Vagina (tissue), 2 donors: ENCODE measurements around the gene FRMPD1. TPM values are rescaled to one million over a fixed set of nuclear protein-coding genes. Genes with fewer than 3 reads are reported as not detected.

ENCODE experiments used
- DNase-seq, 2 donors: peaks; one replicate each; pipeline ENCODE4 v3.0.0-alpha.2; 2017; ENCODE audit errors: extremely low spot score in 2 of 2
- H3K27ac ChIP-seq: fragments of 200-600 bp; sonication (generic); one replicate; pipeline ENCODE4 v1.5.1; 2019
- H3K27me3 ChIP-seq: fragments of 200-600 bp; sonication (generic); one replicate; pipeline ENCODE4 v1.5.1; 2019
- H3K36me3 ChIP-seq, 2 donors: fragments of 200-600 bp; sonication (generic); one replicate each; pipeline ENCODE4 v1.5.1; 2017 to 2019
- H3K4me1 ChIP-seq: fragments of 200-600 bp; sonication (generic); one replicate; pipeline ENCODE4 v1.5.1; 2019
- H3K4me3 ChIP-seq, 2 donors: fragments of 200-600 bp; sonication (generic); 1 replicate in 1 of 2; 2 replicates in 1 of 2; pipeline ENCODE4 v1.5.1; 2016 to 2019
- H3K9me3 ChIP-seq: fragments of 200-600 bp; sonication (generic); one replicate; pipeline ENCODE4 v1.5.1; 2019
- POLR2A ChIP-seq, 2 donors: fragments of 450-650 bp; IDR thresholded peaks; one replicate each; pipeline ENCODE4 v1.6.1; 2017; ENCODE audit warnings: antibody characterized with exemption in 2 of 2, mild to moderate bottlenecking in 2 of 2, moderate library complexity in 2 of 2
- POLR2AphosphoS5 ChIP-seq, 2 donors: sonication (generic); formaldehyde crosslinking; IDR thresholded peaks; one replicate each; pipeline ENCODE4 v1.9.0; 2017; ENCODE audit warnings: antibody characterized with exemption in 2 of 2, mild to moderate bottlenecking in 2 of 2, low read depth in 1 of 2; ENCODE audit not compliant: insufficient read depth in 1 of 2
- intact Hi-C: fragments of 100-400 bp; cut with DNase I; formaldehyde crosslinking; loops from one replicate; pipeline ENCODE4 v1.15.1; 2023
- total RNA-seq: library from RNA; depleted of rRNA; stranded (reverse); fragments of >200 nt; gene quantifications from one replicate; pipeline ENCODE4 v1.2.3, GENCODE V29; 2016
- TF ChIP-seq, protein P1 (sequence below), 3 experiments: fragments of 450-650 bp in 2 of 3; fragments of 200-600 bp in 1 of 3; sonication (generic) in 1 of 3; IDR thresholded peaks; one replicate each; pipeline ENCODE4 v1.5.1; 2017 to 2019; ENCODE audit warnings: antibody characterized with exemption in 3 of 3, mild to moderate bottlenecking in 2 of 3, moderate library complexity in 2 of 3

Gene FRMPD1
- total RNA-seq, 1 donor from 2014 or later: 0.98 TPM

- no peak overlapping the region for H3K27ac ChIP-seq
- TF ChIP-seq, protein P1, sequence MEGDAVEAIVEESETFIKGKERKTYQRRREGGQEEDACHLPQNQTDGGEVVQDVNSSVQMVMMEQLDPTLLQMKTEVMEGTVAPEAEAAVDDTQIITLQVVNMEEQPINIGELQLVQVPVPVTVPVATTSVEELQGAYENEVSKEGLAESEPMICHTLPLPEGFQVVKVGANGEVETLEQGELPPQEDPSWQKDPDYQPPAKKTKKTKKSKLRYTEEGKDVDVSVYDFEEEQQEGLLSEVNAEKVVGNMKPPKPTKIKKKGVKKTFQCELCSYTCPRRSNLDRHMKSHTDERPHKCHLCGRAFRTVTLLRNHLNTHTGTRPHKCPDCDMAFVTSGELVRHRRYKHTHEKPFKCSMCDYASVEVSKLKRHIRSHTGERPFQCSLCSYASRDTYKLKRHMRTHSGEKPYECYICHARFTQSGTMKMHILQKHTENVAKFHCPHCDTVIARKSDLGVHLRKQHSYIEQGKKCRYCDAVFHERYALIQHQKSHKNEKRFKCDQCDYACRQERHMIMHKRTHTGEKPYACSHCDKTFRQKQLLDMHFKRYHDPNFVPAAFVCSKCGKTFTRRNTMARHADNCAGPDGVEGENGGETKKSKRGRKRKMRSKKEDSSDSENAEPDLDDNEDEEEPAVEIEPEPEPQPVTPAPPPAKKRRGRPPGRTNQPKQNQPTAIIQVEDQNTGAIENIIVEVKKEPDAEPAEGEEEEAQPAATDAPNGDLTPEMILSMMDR (IDR thresholded peaks at IDR 0.05): no peak
- TF ChIP-seq POLR2A (IDR thresholded peaks at IDR 0.05) (no peak), POLR2AphosphoS5 (IDR thresholded peaks at IDR 0.05; ENCODE audit: insufficient read depth in 1 of 2, low read depth in 1 of 2) (no peak)
- intact Hi-C loops: no loop called here
Measured at GRCh38 chr9:37641331-37641730, 9.4 kb upstream of the FRMPD1 start.

GRCh38 chr9:37643214-37643613 is 7.5 kb upstream of the FRMPD1 start:
- Histone ChIP-seq H3K36me3 (no peaks in the 10 kb centered on the region), H3K27ac (no peak overlapping the region), H3K4me3 (no peak overlapping the region), H3K9me3 (no peaks in the 10 kb centered on the region), H3K27me3 (no peaks in the 10 kb centered on the region), H3K4me1 (no peaks in the 10 kb centered on the region)
- TF ChIP-seq POLR2A (IDR thresholded peaks at IDR 0.05) (no peak), POLR2AphosphoS5 (IDR thresholded peaks at IDR 0.05; ENCODE audit: insufficient read depth in 1 of 2, low read depth in 1 of 2) (no peak)
- TF ChIP-seq, protein P1 (IDR thresholded peaks at IDR 0.05): no peak
- no peak for DNase-seq
- intact Hi-C loops: no loop called here

More at GRCh38 chr9:37641331-37641730, 9.4 kb upstream of the FRMPD1 start:
- H3K9me3 ChIP-seq: no peaks in the 10 kb centered on the region
- no peaks in the 10 kb centered on the region for H3K36me3 ChIP-seq
- no peaks in the 10 kb centered on the region for H3K4me1 ChIP-seq
- H3K27me3 ChIP-seq: no peaks in the 10 kb centered on the region
- no peak overlapping the region for H3K4me3 ChIP-seq
- no peak for DNase-seq

DNA sequence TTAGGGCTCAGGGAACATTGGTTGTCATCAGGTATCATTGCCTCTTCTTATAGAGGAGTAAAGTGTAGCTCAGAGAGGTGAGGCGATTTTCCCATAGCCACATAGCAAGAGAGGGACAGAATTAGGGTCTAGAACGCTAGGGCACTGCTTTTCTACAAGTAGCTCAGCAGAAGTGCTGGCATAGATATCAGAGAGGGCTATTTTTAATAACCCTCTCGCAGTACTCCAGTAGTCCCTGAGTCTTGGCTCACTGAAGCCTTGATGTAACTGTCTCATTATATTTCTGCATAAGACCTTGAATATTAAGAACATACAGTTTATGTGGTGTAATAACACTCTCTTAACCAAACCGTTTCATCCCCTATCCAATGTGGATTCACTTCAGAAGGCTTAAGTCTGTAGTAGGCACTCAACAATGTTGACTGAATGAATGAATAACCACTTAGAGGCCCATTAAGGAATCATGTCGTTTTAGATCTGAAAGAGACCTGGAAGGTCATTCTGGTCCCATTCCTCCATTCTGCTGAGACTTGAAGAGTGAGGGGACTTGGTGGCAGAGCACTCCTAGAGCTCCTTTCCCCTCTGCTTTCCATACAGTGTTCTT is 4.7 kb upstream of the FRMPD1 start:
- H3K4me1 ChIP-seq: peaks cover 1% of the 10 kb centered on the region
- no peak overlapping the region for H3K27ac ChIP-seq
- no peak for DNase-seq
- H3K36me3 ChIP-seq: no peaks in the 10 kb centered on the region
- H3K4me3 ChIP-seq: no peak overlapping the region
- no peaks in the 10 kb centered on the region for H3K9me3 ChIP-seq
- H3K27me3 ChIP-seq: no peaks in the 10 kb centered on the region
- TF ChIP-seq, protein P1 (IDR thresholded peaks at IDR 0.05): no peak
- TF ChIP-seq POLR2AphosphoS5 (IDR thresholded peaks at IDR 0.05; ENCODE audit: insufficient read depth in 1 of 2, low read depth in 1 of 2): no peak
- TF ChIP-seq POLR2A (IDR thresholded peaks at IDR 0.05): no peak
- intact Hi-C loops: no loop called here

- no peaks in the 10 kb centered on the region for H3K36me3 ChIP-seq
- no peak for DNase-seq
- H3K27ac ChIP-seq: no peak overlapping the region
- H3K27me3 ChIP-seq: no peaks in the 10 kb centered on the region
- TF ChIP-seq POLR2A (IDR thresholded peaks at IDR 0.05): no peak
- TF ChIP-seq, protein P1 (IDR thresholded peaks at IDR 0.05): no peak
- TF ChIP-seq POLR2AphosphoS5 (IDR thresholded peaks at IDR 0.05; ENCODE audit: insufficient read depth in 1 of 2, low read depth in 1 of 2): no peak
- H3K4me1 ChIP-seq: peaks cover 8% of the 10 kb centered on the region
- peak overlapping the region; percentile 45 to 75 for H3K4me3 ChIP-seq
- no peaks in the 10 kb centered on the region for H3K9me3 ChIP-seq
- intact Hi-C loops: no loop called here
Measured at GRCh38 chr9:37650299-37650872, 368 bp upstream of the FRMPD1 start.

DNA sequence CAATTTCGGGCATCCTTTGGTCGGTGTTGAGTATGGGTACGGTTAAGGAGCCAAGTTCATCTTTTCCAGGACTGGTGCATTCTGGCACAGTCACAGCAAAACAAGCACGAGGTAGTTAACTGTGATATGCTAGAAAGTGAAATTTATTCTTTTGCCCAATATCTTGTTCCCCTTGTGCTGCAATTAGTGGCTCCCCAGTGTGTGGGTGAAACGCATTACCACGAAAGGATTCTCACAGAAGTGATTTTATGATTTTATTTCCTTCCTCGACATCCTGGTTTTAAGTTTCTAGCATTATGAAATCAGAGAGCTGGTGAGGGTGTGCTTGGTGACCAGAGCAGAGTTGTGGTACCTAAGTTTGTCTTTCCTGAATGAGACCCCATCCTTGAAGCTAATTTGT is 1.5 kb downstream of the FRMPD1 start:
- Histone ChIP-seq H3K4me3 (no peak overlapping the region), H3K27ac (no peak overlapping the region), H3K36me3 (no peaks in the 10 kb centered on the region), H3K27me3 (no peaks in the 10 kb centered on the region), H3K9me3 (no peaks in the 10 kb centered on the region), H3K4me1 (peaks cover 8% of the 10 kb centered on the region)
- intact Hi-C loops: no loop called here
- no peak for TF ChIP-seq POLR2A (IDR thresholded peaks at IDR 0.05)
- DNase-seq: no peak
